Fibroblast of mammary gland (primary cell): ENCODE data around the gene DNAJB7.
"Not testable (repeated sequence)": the region's sequence is repeated elsewhere in the genome, so short reads cannot be mapped to it uniquely, and the experiment has no call there.

ENCODE experiments used
- DNase-seq: peaks from one replicate; pipeline ENCODE4 v3.0.0-alpha.2; 2010; ENCODE audit warnings: low read depth
- H3K4me3 ChIP-seq: 2 replicates; pipeline ENCODE4 v1.5.1; 2011; ENCODE audit warnings: low read depth, mild to moderate bottlenecking, low read length, moderate library complexity; ENCODE audit not compliant: control insufficient read depth
- TF ChIP-seq, protein P1 (sequence below): conservative IDR thresholded peaks from 2 replicates; pipeline ENCODE4 v1.5.1; 2011; ENCODE audit warnings: low read depth, low read length, inconsistent platforms; ENCODE audit not compliant: control insufficient read depth, insufficient read depth

The DNAJB7 gene

DNA sequence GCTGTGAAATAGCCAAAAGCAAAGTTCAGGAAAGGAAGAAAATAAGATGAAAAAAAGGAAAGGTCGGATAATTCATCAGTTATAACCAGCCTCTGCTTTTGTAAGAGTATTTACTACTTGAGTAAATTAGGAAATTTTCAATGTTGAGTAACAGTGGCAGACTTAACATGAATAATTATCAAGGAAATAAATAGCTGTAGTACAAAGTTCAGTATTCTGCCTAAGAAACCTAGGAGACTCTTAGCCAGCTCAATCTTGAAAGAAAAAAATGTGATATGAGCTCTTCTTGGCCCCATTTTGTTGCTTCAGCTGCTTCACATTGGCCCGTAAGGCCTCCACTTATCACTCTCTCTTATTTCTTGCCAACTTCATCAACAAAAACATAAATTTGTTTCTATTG, 17.0 kb upstream of the DNAJB7 start:
- DNase-seq: no peak
- TF ChIP-seq, protein P1, sequence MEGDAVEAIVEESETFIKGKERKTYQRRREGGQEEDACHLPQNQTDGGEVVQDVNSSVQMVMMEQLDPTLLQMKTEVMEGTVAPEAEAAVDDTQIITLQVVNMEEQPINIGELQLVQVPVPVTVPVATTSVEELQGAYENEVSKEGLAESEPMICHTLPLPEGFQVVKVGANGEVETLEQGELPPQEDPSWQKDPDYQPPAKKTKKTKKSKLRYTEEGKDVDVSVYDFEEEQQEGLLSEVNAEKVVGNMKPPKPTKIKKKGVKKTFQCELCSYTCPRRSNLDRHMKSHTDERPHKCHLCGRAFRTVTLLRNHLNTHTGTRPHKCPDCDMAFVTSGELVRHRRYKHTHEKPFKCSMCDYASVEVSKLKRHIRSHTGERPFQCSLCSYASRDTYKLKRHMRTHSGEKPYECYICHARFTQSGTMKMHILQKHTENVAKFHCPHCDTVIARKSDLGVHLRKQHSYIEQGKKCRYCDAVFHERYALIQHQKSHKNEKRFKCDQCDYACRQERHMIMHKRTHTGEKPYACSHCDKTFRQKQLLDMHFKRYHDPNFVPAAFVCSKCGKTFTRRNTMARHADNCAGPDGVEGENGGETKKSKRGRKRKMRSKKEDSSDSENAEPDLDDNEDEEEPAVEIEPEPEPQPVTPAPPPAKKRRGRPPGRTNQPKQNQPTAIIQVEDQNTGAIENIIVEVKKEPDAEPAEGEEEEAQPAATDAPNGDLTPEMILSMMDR: no peak
- H3K4me3 ChIP-seq: no peak overlapping the region

DNA sequence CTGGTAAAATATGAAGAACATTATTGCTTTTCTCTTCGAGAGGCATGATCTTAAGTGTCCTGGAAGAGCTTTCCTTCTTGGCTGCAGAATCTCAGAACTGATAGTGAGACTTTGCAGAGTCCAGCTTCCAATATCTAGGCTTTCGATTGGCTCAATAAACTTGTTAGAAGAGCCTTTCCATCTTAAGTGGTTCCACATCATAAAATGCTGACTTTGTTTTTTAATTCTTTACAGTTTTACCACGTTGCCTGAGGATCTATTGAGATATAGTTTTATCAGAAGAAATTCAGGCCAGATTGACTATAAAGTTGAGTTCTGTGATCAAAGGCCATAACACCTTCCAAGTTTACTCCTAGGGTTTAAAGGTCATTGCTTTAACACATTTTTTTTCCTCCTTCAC, 15.6 kb upstream of the DNAJB7 start:
- no peak overlapping the region for H3K4me3 ChIP-seq
- no peak for DNase-seq
- TF ChIP-seq, protein P1: no peak

DNA sequence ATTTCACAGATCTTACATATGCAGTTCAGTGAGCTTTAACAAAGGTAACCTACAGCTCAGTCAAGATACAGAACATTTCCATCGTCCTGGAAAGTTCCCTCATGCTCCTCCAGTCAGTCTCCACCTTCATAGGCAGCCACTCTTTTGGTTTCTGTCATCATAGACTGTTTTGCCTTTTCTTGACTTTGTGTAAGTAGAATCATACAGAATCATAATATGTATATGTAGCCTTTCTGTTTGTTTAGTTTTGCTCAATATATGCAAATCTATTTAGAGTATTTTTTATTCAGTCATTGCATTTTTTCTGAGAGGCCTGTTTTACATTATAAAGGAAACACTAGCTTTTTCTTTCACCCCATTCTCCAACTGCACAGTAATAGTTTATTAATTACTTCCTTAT, 15.0 kb upstream of the DNAJB7 start:
- no peak overlapping the region for H3K4me3 ChIP-seq
- DNase-seq: no peak
- TF ChIP-seq, protein P1: no peak

DNA sequence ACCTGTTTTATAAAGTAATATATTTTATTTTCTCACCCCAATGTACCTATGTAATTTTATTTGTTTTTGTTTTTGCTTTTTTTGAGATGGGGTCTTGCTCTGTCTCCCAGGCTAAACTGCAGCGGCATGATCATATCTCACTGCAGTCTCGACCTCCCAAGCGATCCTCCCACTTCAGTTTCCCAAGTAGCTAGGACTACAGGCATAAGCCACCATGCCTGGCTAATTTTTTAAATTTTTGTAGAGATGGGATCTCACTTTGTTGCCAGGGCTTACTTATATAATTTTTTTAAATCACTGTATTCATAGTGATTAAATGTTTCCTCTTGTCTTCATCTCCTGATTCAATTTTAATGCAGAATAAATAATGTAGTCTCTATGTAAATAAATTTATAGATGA, 13.2 kb upstream of the DNAJB7 start:
- no peak overlapping the region for H3K4me3 ChIP-seq
- DNase-seq: no peak
- TF ChIP-seq, protein P1: no peak

DNA sequence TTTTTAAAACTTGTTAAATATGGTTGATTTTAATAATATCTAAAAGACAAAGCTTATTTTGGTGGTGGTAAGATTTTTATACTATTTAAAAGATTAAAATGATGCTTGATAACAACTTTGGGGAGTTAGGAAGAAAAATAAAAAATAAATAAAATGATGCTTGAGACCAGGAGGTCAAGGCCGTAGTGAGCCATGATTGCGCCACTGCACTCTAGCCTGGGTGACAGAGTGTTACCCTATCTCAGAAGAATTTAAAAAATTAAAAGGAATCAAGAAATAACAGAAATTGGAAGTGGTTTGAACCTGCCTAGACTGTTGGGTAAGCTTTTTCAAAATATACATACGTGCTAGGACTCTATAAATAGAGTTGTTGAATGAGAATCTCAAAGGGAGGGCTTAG, 12.1 kb upstream of the DNAJB7 start:
- TF ChIP-seq, protein P1: no peak
- H3K4me3 ChIP-seq: no peak overlapping the region
- DNase-seq: no peak

DNA sequence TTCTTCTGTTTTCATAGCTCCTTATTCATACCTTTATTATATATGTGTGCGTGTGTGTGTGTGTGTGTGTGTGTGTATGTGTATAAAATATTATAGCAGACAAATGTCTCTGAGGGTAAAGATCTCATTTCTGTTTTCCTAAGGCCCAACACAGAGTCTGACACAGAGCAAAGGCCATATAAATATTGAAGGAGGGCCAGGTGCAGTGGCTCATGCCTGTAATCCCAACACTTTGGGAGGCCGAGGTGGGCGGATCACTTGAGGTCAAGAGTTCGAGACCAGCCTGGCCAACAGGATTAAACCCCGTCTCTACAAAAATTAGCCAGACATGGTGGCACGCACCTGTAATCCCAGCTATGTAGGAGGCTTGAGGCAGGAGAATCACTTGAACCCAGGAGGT, 6.5 kb upstream of the DNAJB7 start:
- not testable (repeated sequence) for DNase-seq, H3K4me3 ChIP-seq

DNA sequence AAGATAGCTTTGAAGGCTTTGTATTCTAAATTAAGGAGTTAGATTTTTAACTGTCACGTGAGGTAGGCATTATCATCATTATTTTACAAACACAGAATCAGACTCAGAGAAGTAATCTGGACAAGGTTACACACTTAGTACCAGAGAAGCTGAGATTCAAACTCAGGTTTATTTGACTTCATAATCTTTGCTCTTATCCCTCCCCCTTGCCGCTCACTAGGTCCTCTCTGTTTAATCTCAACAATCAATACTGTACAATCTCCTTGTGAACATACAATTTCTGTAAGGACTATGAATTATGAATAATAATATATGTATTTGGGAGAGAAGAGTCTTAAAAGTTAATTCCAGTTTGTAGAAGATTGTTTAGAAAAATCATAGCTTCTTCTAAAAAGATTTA, 5.2 kb upstream of the DNAJB7 start:
- no peak for DNase-seq
- TF ChIP-seq, protein P1: no peak
- no peak overlapping the region for H3K4me3 ChIP-seq
